Thyroid gland (tissue), 4 donors: ENCODE results near the gene FOXR1.

Experiments
- CTCF ChIP-seq, 6 experiments: fragments of 200-600 bp in 3 of 6; fragments of 450-650 bp in 3 of 6; sonication (generic) in 3 of 6; IDR thresholded peaks; one replicate each; pipeline ENCODE4 v1.5.1; 2016 to 2019; ENCODE audit warnings: antibody characterized with exemption in 6 of 6, mild to moderate bottlenecking in 2 of 6, inconsistent platforms in 1 of 6, moderate library complexity in 1 of 6
- POLR2A ChIP-seq, 2 donors: fragments of 450-650 bp; IDR thresholded peaks; one replicate each; pipeline ENCODE4 v1.6.1; 2017; ENCODE audit warnings: antibody characterized with exemption in 2 of 2, mild to moderate bottlenecking in 2 of 2, moderate library complexity in 1 of 2

- TF ChIP-seq CTCF (IDR thresholded peaks at IDR 0.05) (no peak), POLR2A (IDR thresholded peaks at IDR 0.05) (no peak)
Observed at GRCh38 chr11:118935376-118935775, 36.2 kb upstream of the FOXR1 start.
